ENCODE measurements around the gene NOP53. TPM values are rescaled to one million over a fixed set of nuclear protein-coding genes. Genes with fewer than 3 reads are reported as not detected.

Gene NOP53
- total and polyA plus RNA-seq, 2 of the 13 experiments (the other 11 are each of a cell fraction or from before 2014, with no cell fraction given): 53.9 to 141 TPM

- TF ChIP-seq ZNF513 (CRISPR knock-in tag; conservative IDR thresholded peaks at IDR 0.05) (no peak), ZFP82 (CRISPR knock-in tag; IDR thresholded peaks at IDR 0.05; ENCODE audit: borderline replicate concordance) (no peak), ZNF614 (CRISPR knock-in tag; IDR thresholded peaks at IDR 0.05; ENCODE audit: borderline replicate concordance) (peak; percentile 87; the same call in 1 of the 2 replicates), CCAR2 (optimal IDR thresholded peaks at IDR 0.05; ENCODE audit: low read depth, low read length) (no peak), FLYWCH1 (CRISPR knock-in tag; IDR thresholded peaks at IDR 0.05) (no peak), SRSF9 (IDR thresholded peaks at IDR 0.05; ENCODE audit: borderline replicate concordance, insufficient read depth, low read depth, low read length, poor library complexity, severe bottlenecking) (no peak), ZNF629 (CRISPR knock-in tag; conservative IDR thresholded peaks at IDR 0.05) (no peak), NFE2L2 (IDR thresholded peaks at IDR 0.05; ENCODE audit: low read length) (no peak), ZNF235 (CRISPR knock-in tag; IDR thresholded peaks at IDR 0.05; ENCODE audit: borderline replicate concordance) (0 out of 2 replicates have a peak, but pooled peaks have one; percentile 48), EED (CRISPR knock-in tag; IDR thresholded peaks at IDR 0.05) (no peak), ZNF234 (CRISPR knock-in tag; conservative IDR thresholded peaks at IDR 0.05) (no peak), ZBTB10 (CRISPR knock-in tag; IDR thresholded peaks at IDR 0.05; ENCODE audit: borderline replicate concordance) (no peak), MEF2D (CRISPR knock-in tag; IDR thresholded peaks at IDR 0.05) (no peak), FUBP1 (CRISPR knock-in tag; IDR thresholded peaks at IDR 0.05; ENCODE audit: borderline replicate concordance) (no peak), ZNF253 (CRISPR knock-in tag; IDR thresholded peaks at IDR 0.05; ENCODE audit: borderline replicate concordance) (no peak), ZNF672 (CRISPR knock-in tag; IDR thresholded peaks at IDR 0.05) (no peak), ELF3 (CRISPR knock-in tag; IDR thresholded peaks at IDR 0.05) (peak; percentile 82), ARID4A (CRISPR knock-in tag; IDR thresholded peaks at IDR 0.05; ENCODE audit: borderline replicate concordance) (peak; percentile 89)
These were observed at the start of gene NOP53 (continued) for GRCh38 chr19:47745010-47745901.
